GM12892 (cell line): ENCODE results near the gene IFNA2.

Experiments used
- POLR2AphosphoS5 ChIP-seq: IDR thresholded peaks from 2 replicates; pipeline ENCODE4 v1.6.1; 2011; ENCODE audit warnings: low read depth, low read length, control low read depth
- TAF1 ChIP-seq: IDR thresholded peaks from 2 replicates; pipeline ENCODE4 v1.6.1; 2011; ENCODE audit warnings: low read depth, mild to moderate bottlenecking, control low read depth, low read length, borderline replicate concordance

GRCh38 chr9:21334701-21335632, 50.2 kb downstream of the IFNA2 start, which contains the start of gene KLHL9:
- TF ChIP-seq TAF1 = 0 out of 2 replicates have a peak, but pooled peaks have one; percentile 29
- peak; percentile 70 for TF ChIP-seq POLR2AphosphoS5
